H54 (cell line): Measurements from ENCODE around the gene BAIAP2L2.

Experiments used
- DNase-seq: peaks from one replicate; pipeline ENCODE4 v3.0.0; 2011; ENCODE audit warnings: low spot score, mixed read lengths; ENCODE audit not compliant: insufficient read length
- FAIRE-seq: peaks from 3 replicates; lab custom pipeline; 2011; peaks lifted over from hg19 to GRCh38; lab: Jason Lieb, UNC
- POLR2A ChIP-seq: IDR thresholded peaks from 2 replicates; pipeline ENCODE4 v1.6.1; 2011; ENCODE audit warnings: low read depth, mild to moderate bottlenecking, low read length

The BAIAP2L2 gene

DNA sequence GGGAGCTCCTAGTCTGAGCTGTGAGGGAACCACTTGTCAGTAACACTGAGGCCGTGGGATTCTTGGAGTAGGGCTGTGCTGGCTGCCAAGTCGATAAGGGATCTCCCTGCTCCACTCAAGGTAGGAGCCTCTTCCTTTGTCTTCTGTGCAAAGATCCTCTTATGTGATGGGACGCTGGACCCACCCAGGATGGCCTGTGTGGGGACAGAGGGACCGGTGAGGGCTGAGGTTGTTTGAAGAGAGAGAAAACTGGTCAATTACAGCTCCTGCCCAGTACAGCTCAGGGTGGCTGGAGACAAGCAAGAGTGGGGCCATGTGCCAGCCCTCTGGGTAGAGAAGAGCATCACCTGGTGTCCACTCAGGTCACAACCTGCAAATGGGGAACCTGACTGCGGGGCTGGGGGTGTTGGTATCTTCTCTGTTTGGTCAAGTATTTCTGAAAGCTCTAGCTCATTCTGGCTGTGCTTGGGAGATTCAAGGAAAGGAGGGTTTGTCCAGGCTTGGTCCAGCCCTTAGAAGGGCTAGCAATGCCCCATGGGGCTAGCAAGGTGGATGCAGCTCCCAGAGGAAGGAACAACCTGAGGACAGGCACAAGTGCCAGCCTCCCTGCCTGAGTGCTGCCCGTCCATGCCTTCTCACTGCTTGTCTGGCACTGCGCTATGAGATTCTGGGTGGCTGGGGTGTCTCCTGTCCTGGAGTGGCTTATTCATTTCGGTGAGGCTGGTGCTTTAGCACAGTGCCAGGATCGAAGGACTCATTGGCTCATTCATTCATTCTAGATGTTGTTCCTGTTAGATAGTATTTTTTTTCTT is 27.6 kb upstream of the BAIAP2L2 start:
- no peak for DNase-seq
- no peak for TF ChIP-seq POLR2A
- no peak for FAIRE-seq

DNA sequence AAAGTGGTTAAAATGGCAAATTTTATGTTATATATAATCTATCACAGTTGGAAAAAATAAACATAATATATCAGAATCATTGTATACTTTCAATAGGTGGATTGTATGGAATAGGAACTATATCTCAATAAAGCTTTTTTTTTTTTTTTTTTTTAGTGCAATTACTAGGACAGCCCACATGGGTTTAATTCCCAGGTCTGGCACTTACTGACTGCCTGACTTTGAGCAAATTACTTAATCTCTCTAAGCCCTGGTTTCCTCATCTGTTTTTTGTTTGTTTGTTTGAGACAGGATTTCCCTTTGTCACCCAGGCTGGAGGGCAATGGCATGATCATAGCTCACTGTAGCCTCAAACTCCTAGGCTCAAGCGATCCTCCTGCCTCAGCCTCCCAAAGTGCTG is 26.1 kb upstream of the BAIAP2L2 start:
- FAIRE-seq (no peak), DNase-seq (no peak)
- TF ChIP-seq POLR2A, result no peak

DNA sequence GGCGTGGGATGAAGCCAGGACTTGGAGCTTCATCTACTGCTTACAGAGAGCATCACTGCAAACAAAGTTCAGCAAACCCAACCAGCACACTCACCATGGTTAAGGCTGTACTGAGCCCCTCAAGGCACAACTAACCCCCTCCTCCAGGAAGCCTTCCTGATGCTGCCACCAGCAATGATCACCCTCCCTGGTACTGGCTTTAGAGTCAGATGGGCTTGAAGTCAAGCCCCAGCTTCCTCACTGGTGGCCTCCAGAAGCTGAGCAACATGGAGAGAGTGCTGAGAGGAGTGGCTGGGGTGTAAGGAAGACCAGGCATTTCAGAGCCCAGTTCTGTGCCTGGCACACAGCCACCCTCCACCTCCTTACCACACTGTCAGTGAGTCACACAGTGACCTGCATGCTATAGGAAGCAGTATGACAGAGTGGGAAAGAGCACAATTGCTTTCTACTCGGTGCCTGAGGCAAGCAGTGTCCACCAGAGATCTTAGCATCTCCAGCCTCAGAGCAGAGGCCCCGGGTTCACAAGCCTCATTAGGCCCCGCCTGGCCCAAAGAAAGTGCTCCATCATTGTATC is 24.7 kb upstream of the BAIAP2L2 start:
- peak; percentile 65 for DNase-seq

DNA sequence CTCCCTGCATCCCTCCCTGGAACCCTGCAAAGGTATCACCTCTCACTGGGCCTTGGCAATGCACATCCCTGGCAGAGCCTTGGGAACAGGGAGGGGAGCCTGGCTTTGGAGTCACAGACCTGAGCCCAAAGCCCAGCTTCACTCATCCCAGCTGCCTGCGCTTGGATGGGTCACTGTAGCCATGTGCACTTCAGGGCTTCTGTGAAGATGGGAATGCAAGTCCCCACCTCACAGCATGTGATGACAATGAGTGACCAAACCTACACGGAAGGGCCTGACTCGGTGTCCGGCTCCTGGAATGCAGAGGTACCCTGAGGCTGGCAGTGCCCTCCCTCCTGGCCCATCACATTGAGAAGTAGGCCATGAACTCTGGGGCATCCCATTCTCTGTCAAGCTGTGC is 22.8 kb upstream of the BAIAP2L2 start:
- DNase-seq (no peak), FAIRE-seq (no peak)
- TF ChIP-seq POLR2A, result no peak

More for the DNA sequence above, 24.7 kb upstream of the BAIAP2L2 start:
- TF ChIP-seq POLR2A, result no peak
- FAIRE-seq, result peak; percentile 92

GRCh38 chr22:38132794-38133193 is 22.3 kb upstream of the BAIAP2L2 start:
- FAIRE-seq (no peak), DNase-seq (no peak)
- no peak for TF ChIP-seq POLR2A

- TF ChIP-seq POLR2A, result no peak
- FAIRE-seq, result no peak
- no peak for DNase-seq
Observed at GRCh38 chr22:38132136-38132535, 21.7 kb upstream of the BAIAP2L2 start.

DNA sequence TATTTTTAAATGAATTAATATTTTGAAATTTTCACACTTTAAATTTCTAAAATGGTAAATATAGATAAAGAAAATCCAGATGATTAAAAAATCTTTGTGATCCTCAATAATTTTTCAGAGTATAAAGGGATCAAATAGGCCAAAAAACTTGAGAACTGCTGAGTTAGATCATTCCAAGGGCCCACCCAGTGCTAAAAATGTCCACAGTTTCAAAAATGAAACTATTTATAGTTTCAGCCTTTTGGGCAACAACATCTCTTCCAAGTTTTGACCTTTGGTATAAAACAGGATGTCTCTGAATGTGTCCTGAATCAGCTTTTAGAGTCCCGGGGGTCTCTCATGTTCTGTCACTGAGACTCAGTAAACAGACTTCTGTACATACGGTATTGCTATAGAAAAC is 20.9 kb upstream of the BAIAP2L2 start:
- no peak for DNase-seq
- no peak for FAIRE-seq
- no peak for TF ChIP-seq POLR2A

DNA sequence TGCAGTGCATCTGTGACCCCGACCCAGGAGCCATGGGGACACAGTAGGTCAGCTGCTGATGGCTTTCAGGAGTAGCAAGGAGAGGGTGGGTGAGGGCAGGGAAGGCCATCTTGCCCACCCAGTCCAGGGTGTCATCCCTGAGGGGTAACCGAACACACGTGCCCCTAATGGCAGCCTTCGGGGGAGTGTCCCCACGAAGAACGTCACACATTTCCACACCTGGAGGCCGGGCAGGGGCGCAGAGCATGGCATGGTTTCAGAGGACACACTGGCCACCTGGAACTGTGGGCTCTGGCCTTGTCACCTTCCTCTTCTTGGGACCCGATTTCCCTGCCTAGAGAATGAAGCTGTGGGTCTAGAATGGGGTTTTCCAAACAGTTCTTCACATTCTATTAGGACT is 19.4 kb upstream of the BAIAP2L2 start:
- no peak for TF ChIP-seq POLR2A
- DNase-seq, result no peak
- no peak for FAIRE-seq

- FAIRE-seq (no peak), DNase-seq (no peak)
- no peak for TF ChIP-seq POLR2A
Observed at GRCh38 chr22:38129021-38129420, 18.5 kb upstream of the BAIAP2L2 start.

GRCh38 chr22:38127869-38128268 is 17.4 kb upstream of the BAIAP2L2 start:
- no peak for DNase-seq
- TF ChIP-seq POLR2A, result no peak
- no peak for FAIRE-seq

GRCh38 chr22:38126928-38127668 is 16.6 kb upstream of the BAIAP2L2 start:
- TF ChIP-seq POLR2A, result no peak
- DNase-seq (no peak), FAIRE-seq (no peak)

- DNase-seq (no peak), FAIRE-seq (no peak)
- no peak for TF ChIP-seq POLR2A
Observed at GRCh38 chr22:38125751-38126201, 15.3 kb upstream of the BAIAP2L2 start.

GRCh38 chr22:38125038-38125610 is 14.6 kb upstream of the BAIAP2L2 start:
- FAIRE-seq, result no peak
- no peak for DNase-seq
- no peak for TF ChIP-seq POLR2A
